Measurements from ENCODE around the gene CLPSL1.

The CLPSL1 gene

DNA sequence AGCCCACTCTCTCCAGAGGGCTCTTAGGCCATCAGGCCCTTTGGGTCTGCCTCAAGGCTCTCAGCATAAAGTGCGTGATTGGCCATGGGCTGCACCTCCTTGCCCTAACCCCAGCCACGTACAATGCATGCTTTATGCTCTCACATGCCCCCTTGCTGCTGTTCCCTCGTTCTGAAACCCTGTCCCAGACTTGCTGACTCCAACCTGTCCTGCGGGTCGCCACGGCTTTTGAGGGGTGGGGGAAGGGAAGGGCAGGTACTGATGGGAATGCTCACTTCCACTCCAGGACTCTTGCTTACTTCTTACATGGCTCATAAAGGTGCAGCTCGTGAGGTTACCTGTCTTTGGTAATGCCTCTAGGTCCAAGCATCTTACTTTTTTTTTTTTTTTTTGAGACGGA lies 38.0 kb upstream of the CLPSL1 start:
- Histone ChIP-seq H3K4me1 (ENCODE audit: control insufficient read depth, insufficient read depth, low read length) (no peaks in the 10 kb centered on the region), H3K4me3 (ENCODE audit: low read length) (no peak overlapping the region), H3K9ac (ENCODE audit: low read length) (no peak overlapping the region), H3K27me3 (replicated peaks; ENCODE audit: control insufficient read depth, insufficient read depth, low read length) (peaks cover 27% of the 10 kb centered on the region), H3K9me3 (ENCODE audit: control insufficient read depth, low read length) (peaks cover 8% of the 10 kb centered on the region), H3K36me3 (ENCODE audit: control insufficient read depth, insufficient read depth, low read length, severe bottlenecking) (no peaks in the 10 kb centered on the region)
- DNase-seq (ENCODE audit: low read depth): no peak

- Histone ChIP-seq H3K4me3 (ENCODE audit: low read length) (no peak overlapping the region), H3K9ac (ENCODE audit: low read length) (no peak overlapping the region), H3K27me3 (replicated peaks; ENCODE audit: control insufficient read depth, insufficient read depth, low read length) (peaks cover 38% of the 10 kb centered on the region), H3K4me1 (ENCODE audit: control insufficient read depth, insufficient read depth, low read length) (no peaks in the 10 kb centered on the region), H3K9me3 (ENCODE audit: control insufficient read depth, low read length) (peaks cover 13% of the 10 kb centered on the region), H3K36me3 (ENCODE audit: control insufficient read depth, insufficient read depth, low read length, severe bottlenecking) (no peaks in the 10 kb centered on the region)
- no peak for DNase-seq (ENCODE audit: low read depth)
Measured at GRCh38 chr6:35745509-35745908, 35.3 kb upstream of the CLPSL1 start.

GRCh38 chr6:35746516-35746915 lies 34.3 kb upstream of the CLPSL1 start:
- peaks cover 43% of the 10 kb centered on the region for H3K27me3 ChIP-seq (replicated peaks; ENCODE audit: control insufficient read depth, insufficient read depth, low read length)
- no peaks in the 10 kb centered on the region for H3K36me3 ChIP-seq (ENCODE audit: control insufficient read depth, insufficient read depth, low read length, severe bottlenecking)
- no peak overlapping the region for H3K9ac ChIP-seq (ENCODE audit: low read length)
- H3K4me1 ChIP-seq (ENCODE audit: control insufficient read depth, insufficient read depth, low read length): no peaks in the 10 kb centered on the region
- no peak overlapping the region for H3K4me3 ChIP-seq (ENCODE audit: low read length)
- DNase-seq (ENCODE audit: low read depth): no peak
- peaks cover 13% of the 10 kb centered on the region for H3K9me3 ChIP-seq (ENCODE audit: control insufficient read depth, low read length)

- Histone ChIP-seq H3K9me3 (ENCODE audit: control insufficient read depth, low read length) (peaks cover 13% of the 10 kb centered on the region), H3K36me3 (ENCODE audit: control insufficient read depth, insufficient read depth, low read length, severe bottlenecking) (no peaks in the 10 kb centered on the region), H3K9ac (ENCODE audit: low read length) (no peak overlapping the region), H3K27me3 (replicated peaks; ENCODE audit: control insufficient read depth, insufficient read depth, low read length) (peaks cover 43% of the 10 kb centered on the region), H3K4me1 (ENCODE audit: control insufficient read depth, insufficient read depth, low read length) (no peaks in the 10 kb centered on the region), H3K4me3 (ENCODE audit: low read length) (no peak overlapping the region)
- no peak for DNase-seq (ENCODE audit: low read depth)
Measured at GRCh38 chr6:35747877-35748276, 32.9 kb upstream of the CLPSL1 start.

DNA sequence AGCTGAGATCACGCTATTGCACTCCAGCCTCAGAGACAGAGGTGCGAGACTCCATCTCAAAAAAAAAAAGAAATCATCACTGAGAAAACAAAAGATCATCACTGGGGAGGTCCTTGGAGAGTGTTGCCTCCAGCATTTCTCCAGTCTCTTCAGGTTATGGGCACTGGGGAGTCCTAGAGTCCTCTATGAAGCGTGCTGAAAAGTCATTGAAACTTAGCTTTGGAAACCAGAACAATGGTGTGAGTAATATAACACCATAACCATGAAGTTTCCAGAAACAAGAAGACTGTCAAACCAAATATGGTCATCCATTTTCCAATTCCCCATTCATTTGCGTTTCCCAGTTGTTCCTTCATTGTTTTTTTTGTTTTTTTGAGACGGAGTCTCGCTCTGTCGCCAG lies 30.3 kb upstream of the CLPSL1 start:
- H3K27me3 ChIP-seq (replicated peaks; ENCODE audit: control insufficient read depth, insufficient read depth, low read length): peaks cover 45% of the 10 kb centered on the region
- no peak overlapping the region for H3K4me3 ChIP-seq (ENCODE audit: low read length)
- H3K4me1 ChIP-seq (ENCODE audit: control insufficient read depth, insufficient read depth, low read length): no peaks in the 10 kb centered on the region
- H3K36me3 ChIP-seq (ENCODE audit: control insufficient read depth, insufficient read depth, low read length, severe bottlenecking): no peaks in the 10 kb centered on the region
- peaks cover 13% of the 10 kb centered on the region for H3K9me3 ChIP-seq (ENCODE audit: control insufficient read depth, low read length)
- no peak for DNase-seq (ENCODE audit: low read depth)
- H3K9ac ChIP-seq (ENCODE audit: low read length): no peak overlapping the region

- Histone ChIP-seq H3K9me3 (ENCODE audit: control insufficient read depth, low read length) (peaks cover 13% of the 10 kb centered on the region), H3K4me1 (ENCODE audit: control insufficient read depth, insufficient read depth, low read length) (no peaks in the 10 kb centered on the region), H3K9ac (ENCODE audit: low read length) (no peak overlapping the region), H3K4me3 (ENCODE audit: low read length) (no peak overlapping the region), H3K27me3 (replicated peaks; ENCODE audit: control insufficient read depth, insufficient read depth, low read length) (peaks cover 43% of the 10 kb centered on the region), H3K36me3 (ENCODE audit: control insufficient read depth, insufficient read depth, low read length, severe bottlenecking) (no peaks in the 10 kb centered on the region)
- no peak for DNase-seq (ENCODE audit: low read depth)
Measured at GRCh38 chr6:35751594-35751993, 29.2 kb upstream of the CLPSL1 start.

DNA sequence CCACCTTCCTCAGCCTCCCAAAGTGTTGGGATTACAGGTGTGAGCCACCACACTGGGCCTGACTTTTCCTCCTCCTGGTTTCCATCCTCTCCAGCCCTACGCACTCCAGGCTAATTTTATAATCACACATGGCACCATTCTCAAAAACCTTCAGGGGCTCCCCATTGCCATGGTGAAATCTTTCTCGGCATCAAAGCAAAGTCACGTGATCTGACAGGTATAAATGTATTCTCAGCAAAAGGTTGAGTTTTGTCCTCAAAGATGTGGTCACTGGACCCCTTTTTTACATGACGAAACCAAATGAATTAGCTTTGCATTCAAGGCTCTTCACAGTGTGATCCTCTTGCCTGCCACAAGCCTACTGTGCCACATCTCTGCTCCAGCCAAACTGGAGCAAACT lies 28.5 kb upstream of the CLPSL1 start:
- peaks cover 10% of the 10 kb centered on the region for H3K9me3 ChIP-seq (ENCODE audit: control insufficient read depth, low read length)
- H3K27me3 ChIP-seq (replicated peaks; ENCODE audit: control insufficient read depth, insufficient read depth, low read length): peaks cover 35% of the 10 kb centered on the region
- H3K36me3 ChIP-seq (ENCODE audit: control insufficient read depth, insufficient read depth, low read length, severe bottlenecking): no peaks in the 10 kb centered on the region
- DNase-seq (ENCODE audit: low read depth): no peak
- no peak overlapping the region for H3K4me3 ChIP-seq (ENCODE audit: low read length)
- H3K9ac ChIP-seq (ENCODE audit: low read length): no peak overlapping the region
- no peaks in the 10 kb centered on the region for H3K4me1 ChIP-seq (ENCODE audit: control insufficient read depth, insufficient read depth, low read length)

DNA sequence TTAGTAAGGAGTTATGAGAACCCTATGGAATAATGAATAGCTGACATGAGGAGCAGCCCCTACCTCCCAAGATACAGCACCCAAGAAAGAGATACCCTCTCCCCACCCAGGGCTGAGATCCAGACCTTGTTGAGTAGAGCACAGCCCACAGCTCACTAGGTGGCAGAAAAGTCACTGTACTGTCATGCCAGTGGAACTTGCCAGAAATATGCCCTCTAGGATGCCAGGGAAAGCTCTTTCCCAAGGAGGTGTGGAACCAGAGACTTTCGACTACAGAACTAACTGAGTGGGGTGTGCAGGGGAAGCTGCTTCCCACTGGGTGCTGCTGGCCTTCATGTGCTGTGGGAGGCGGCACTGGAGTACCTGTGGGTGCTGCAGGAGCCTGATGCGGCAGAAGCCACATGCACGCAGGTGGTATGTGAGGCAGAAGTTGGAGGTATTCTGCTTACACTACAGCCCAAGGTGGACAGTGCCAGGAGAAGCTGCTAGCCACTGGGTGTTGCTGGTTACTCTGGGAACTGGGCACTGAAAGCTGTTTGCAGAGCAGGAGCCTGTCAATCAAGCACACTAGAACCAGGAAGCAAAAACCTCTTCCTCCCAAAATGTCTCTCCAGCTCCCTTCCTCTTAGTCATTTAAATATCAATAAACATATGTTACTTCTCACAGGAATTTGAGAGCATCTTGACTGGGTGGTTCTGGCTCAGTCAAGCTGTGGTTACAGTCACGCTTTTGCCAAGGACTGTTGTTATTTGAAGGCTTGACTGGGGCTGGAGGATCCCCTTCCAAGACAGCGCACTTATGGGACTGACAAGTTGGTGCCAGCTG lies 26.2 kb upstream of the CLPSL1 start:
- peaks cover 33% of the 10 kb centered on the region for H3K27me3 ChIP-seq (replicated peaks; ENCODE audit: control insufficient read depth, insufficient read depth, low read length)
- H3K4me1 ChIP-seq (ENCODE audit: control insufficient read depth, insufficient read depth, low read length): no peaks in the 10 kb centered on the region
- no peak overlapping the region for H3K4me3 ChIP-seq (ENCODE audit: low read length)
- H3K9ac ChIP-seq (ENCODE audit: low read length): no peak overlapping the region
- no peak for DNase-seq (ENCODE audit: low read depth)
- no peaks in the 10 kb centered on the region for H3K36me3 ChIP-seq (ENCODE audit: control insufficient read depth, insufficient read depth, low read length, severe bottlenecking)
- no peaks in the 10 kb centered on the region for H3K9me3 ChIP-seq (ENCODE audit: control insufficient read depth, low read length)

DNA sequence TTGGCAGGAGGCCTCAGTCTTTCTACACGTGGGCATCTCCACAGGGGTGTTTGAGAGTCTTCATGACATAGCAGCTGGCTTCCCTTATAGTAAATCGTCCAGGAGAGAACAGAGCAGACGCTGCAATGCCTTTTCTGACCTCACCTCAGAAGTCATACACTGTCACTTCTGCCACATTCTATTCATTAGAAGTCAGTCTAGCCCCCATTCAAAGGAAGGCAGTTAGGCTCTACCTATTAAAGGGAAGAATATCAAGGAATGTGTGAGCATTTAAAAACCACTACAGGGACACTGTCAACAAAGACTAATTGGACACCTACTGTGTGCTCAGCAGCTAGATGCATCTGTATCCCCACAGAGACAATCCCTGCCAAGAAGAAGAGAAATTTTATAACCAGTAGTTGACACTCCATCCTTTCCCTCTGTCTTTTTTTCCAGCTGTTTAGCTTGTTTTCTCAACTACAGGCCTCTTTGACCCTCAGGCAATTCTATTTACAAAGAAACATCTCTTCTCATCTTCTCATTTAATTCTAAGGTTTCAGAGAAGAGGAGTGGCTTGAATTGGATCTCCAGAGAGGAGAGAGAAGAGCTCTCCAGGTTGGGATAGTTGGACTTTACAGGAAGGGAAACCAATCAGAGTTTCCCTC lies 25.4 kb upstream of the CLPSL1 start:
- no peak overlapping the region for H3K9ac ChIP-seq (ENCODE audit: low read length)
- H3K4me3 ChIP-seq (ENCODE audit: low read length): no peak overlapping the region
- no peak for DNase-seq (ENCODE audit: low read depth)
- peaks cover 31% of the 10 kb centered on the region for H3K27me3 ChIP-seq (replicated peaks; ENCODE audit: control insufficient read depth, insufficient read depth, low read length)
- no peaks in the 10 kb centered on the region for H3K36me3 ChIP-seq (ENCODE audit: control insufficient read depth, insufficient read depth, low read length, severe bottlenecking)
- H3K9me3 ChIP-seq (ENCODE audit: control insufficient read depth, low read length): no peaks in the 10 kb centered on the region
- H3K4me1 ChIP-seq (ENCODE audit: control insufficient read depth, insufficient read depth, low read length): no peaks in the 10 kb centered on the region

DNA sequence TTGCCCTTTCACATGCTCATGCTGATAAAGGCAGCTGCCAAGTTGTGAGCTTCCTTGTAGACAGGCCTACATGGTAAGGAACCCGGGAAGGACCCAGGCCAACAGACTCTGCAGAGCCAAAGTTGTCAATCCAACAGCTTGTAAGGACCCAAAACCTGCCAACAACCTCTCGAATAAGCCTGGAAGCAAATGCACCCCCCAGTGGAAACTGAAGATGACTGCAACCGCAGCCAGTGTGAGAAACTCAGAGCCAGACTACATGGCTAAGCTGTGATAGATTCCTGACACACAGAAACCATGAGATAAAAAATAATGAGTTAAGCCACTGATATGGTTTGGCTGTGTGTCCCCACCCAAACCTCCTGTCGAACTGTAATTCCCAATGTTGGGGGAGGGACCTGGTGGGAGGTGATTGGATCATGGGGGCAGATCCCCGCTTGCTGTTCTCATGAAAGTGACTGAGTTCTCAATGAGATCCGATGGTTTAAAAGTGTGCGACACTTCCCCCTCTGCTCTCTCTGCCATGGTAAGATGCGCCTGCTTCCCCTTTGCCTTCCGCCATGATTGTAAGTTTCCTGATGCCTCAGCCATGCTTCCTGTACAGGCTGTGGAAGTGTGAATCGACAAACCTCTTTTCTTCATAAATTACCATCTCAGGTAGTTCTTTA lies 23.2 kb upstream of the CLPSL1 start:
- H3K9me3 ChIP-seq (ENCODE audit: control insufficient read depth, low read length): no peaks in the 10 kb centered on the region
- no peak for DNase-seq (ENCODE audit: low read depth)

DNA sequence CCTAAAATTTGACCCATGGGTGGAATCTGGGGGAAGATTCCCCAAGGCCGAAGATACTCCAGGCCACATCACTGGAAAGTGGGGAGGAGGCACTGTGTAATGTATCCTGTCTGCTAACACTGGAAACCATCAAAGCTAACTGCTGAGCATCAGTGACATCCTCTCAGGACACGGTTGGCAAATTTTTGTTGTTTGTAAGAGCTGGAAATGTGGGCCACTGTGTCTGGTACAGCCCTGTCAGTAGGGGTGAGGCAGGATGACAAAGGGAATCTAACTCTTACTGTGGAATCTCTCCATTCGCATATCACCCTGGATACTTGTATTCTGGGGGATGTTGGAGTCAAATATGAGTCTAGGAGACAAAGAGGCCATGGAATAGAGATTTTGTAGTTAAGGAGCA lies 21.4 kb upstream of the CLPSL1 start:
- DNase-seq (ENCODE audit: low read depth): no peak
- Histone ChIP-seq H3K4me1 (ENCODE audit: control insufficient read depth, insufficient read depth, low read length) (no peaks in the 10 kb centered on the region), H3K36me3 (ENCODE audit: control insufficient read depth, insufficient read depth, low read length, severe bottlenecking) (no peaks in the 10 kb centered on the region), H3K9ac (ENCODE audit: low read length) (no peak overlapping the region), H3K4me3 (ENCODE audit: low read length) (no peak overlapping the region), H3K27me3 (replicated peaks; ENCODE audit: control insufficient read depth, insufficient read depth, low read length) (peaks cover 43% of the 10 kb centered on the region), H3K9me3 (ENCODE audit: control insufficient read depth, low read length) (no peaks in the 10 kb centered on the region)

More for the DNA sequence above, 23.2 kb upstream of the CLPSL1 start:
- Histone ChIP-seq H3K4me3 (ENCODE audit: low read length) (no peak overlapping the region), H3K9ac (ENCODE audit: low read length) (no peak overlapping the region), H3K27me3 (replicated peaks; ENCODE audit: control insufficient read depth, insufficient read depth, low read length) (peaks cover 31% of the 10 kb centered on the region), H3K4me1 (ENCODE audit: control insufficient read depth, insufficient read depth, low read length) (no peaks in the 10 kb centered on the region), H3K36me3 (ENCODE audit: control insufficient read depth, insufficient read depth, low read length, severe bottlenecking) (no peaks in the 10 kb centered on the region)
